GM12892 (cell line): Measurements from ENCODE around the gene DST.

Experiments used
- POLR2A ChIP-seq: IDR thresholded peaks from 2 replicates; pipeline ENCODE4 v1.6.1; 2011; ENCODE audit warnings: low read depth, low read length, control low read depth
- TAF1 ChIP-seq: IDR thresholded peaks from 2 replicates; pipeline ENCODE4 v1.6.1; 2011; ENCODE audit warnings: low read depth, mild to moderate bottlenecking, control low read depth, low read length, borderline replicate concordance

DNA sequence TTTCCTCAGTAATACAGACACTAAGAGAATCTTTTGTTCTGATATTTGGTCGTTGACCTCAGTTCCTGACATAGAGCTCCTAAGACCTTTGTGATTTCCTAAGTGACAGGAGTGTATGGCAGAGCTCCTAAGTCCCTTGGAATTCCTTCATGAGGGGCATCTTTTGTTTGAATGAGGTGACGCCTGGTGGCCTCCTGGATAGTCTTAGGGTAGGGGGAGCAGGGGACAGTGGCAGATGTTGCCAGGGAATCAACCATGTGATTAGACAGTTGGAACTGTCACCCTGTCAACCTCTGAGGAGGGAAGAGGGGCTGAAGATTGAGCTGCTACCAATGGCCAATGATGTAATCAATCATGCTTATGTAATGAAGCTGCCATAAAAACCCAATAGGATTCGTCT lies 67.0 kb downstream of the DST start:
- TF ChIP-seq POLR2A: no peak
- no peak for TF ChIP-seq TAF1
